H1 (cell line): ENCODE data around the gene CUL2. TPM values are rescaled to one million over a fixed set of nuclear protein-coding genes. Genes with fewer than 3 reads are reported as not detected.

ENCODE experiments used
- CTCF ChIA-PET: fragments of 300-600 bp; sonication (Branson Sonifier 250); formaldehyde crosslinking; loops from one replicate; lab custom pipeline; 2021; ENCODE audit not compliant: partially characterized antibody; lab: Charles Lee
- POLR2A ChIA-PET: fragments of 300-600 bp; sonication (Branson Sonifier 250); formaldehyde crosslinking; loops from one replicate; lab custom pipeline; 2021; ENCODE audit warnings: inconsistent platforms; ENCODE audit not compliant: partially characterized antibody; lab: Charles Lee
- DNase-seq, 2 experiments: peaks; one replicate each; pipeline versions ENCODE4 v3.0.0 to v3.0.0-alpha.2; 2010 to 2022; ENCODE audit warnings: low spot score in 2 of 2, low read depth in 1 of 2, mixed read lengths in 1 of 2
- FAIRE-seq: peaks from 2 replicates; lab custom pipeline; 2011; peaks lifted over from hg19 to GRCh38; lab: Jason Lieb, UNC
- H2AFZ ChIP-seq: 2 replicates; pipeline ENCODE4 v1.8.1; 2012; ENCODE audit warnings: low read length, inconsistent platforms
- H2AK5ac ChIP-seq: 2 replicates; pipeline ENCODE4 v1.6.1; 2013; ENCODE audit warnings: low read depth, low read length
- H2BK120ac ChIP-seq: replicated peaks from 2 replicates; pipeline ENCODE3; 2013; ENCODE audit warnings: low read depth, low read length, inconsistent platforms
- H2BK12ac ChIP-seq: 2 replicates; pipeline ENCODE4 v1.6.1; 2013; ENCODE audit warnings: low read depth, low read length
- H2BK15ac ChIP-seq: 2 replicates; pipeline ENCODE4 v1.6.1; 2013; ENCODE audit warnings: low read length
- H2BK20ac ChIP-seq: 2 replicates; pipeline ENCODE4 v1.6.1; 2013; ENCODE audit warnings: low read length
- H2BK5ac ChIP-seq: 2 replicates; pipeline ENCODE4 v1.6.1; 2013; ENCODE audit warnings: low read depth, low read length
- H3K14ac ChIP-seq: 2 replicates; pipeline ENCODE4 v1.6.1; 2013; ENCODE audit warnings: inconsistent platforms; ENCODE audit not compliant: insufficient read length
- H3K18ac ChIP-seq: 2 replicates; pipeline ENCODE4 v1.6.1; 2013; ENCODE audit warnings: low read length; ENCODE audit errors: extremely low read depth
- H3K23ac ChIP-seq: 2 replicates; pipeline ENCODE4 v1.6.1; 2013; ENCODE audit warnings: inconsistent platforms; ENCODE audit not compliant: insufficient read length
- H3K23me2 ChIP-seq: 2 replicates; pipeline ENCODE4 v1.6.1; 2013; ENCODE audit warnings: low read depth, low read length
- H3K27ac ChIP-seq: 2 replicates; pipeline ENCODE4 v1.6.1; 2011; ENCODE audit warnings: low read depth, low read length, inconsistent platforms
- H3K27me3 ChIP-seq, 4 experiments: replicated peaks in 1 of 4; 1 replicate in 1 of 4; 2 replicates in 3 of 4; pipeline versions ENCODE4 v1.6.1 to v1.8.1; 2011 to 2013; ENCODE audit warnings: low read length in 3 of 4, mild to moderate bottlenecking in 3 of 4, inconsistent platforms in 2 of 4, mixed read lengths in 2 of 4, moderate library complexity in 1 of 4; ENCODE audit not compliant: control insufficient read depth in 3 of 4, insufficient read depth in 3 of 4; ENCODE audit errors: extremely low read depth in 1 of 4
- H3K36me3 ChIP-seq, 4 experiments: 2 replicates each; pipeline versions ENCODE4 v1.6.1 to v1.8.1; 2011 to 2013; ENCODE audit warnings: mild to moderate bottlenecking in 4 of 4, low read length in 3 of 4, moderate library complexity in 2 of 4, control low read depth in 1 of 4, inconsistent platforms in 1 of 4; ENCODE audit not compliant: insufficient read depth in 4 of 4, control insufficient read depth in 2 of 4
- H3K4ac ChIP-seq: replicated peaks from 2 replicates; pipeline ENCODE3; 2013; ENCODE audit warnings: low read length, low read depth, mixed read lengths, inconsistent platforms; ENCODE audit not compliant: insufficient read length
- H3K4me1 ChIP-seq, 4 experiments: replicated peaks in 1 of 4; 1 replicate in 1 of 4; 2 replicates in 3 of 4; pipeline versions ENCODE4 v1.6.1 to v1.8.1; 2011 to 2013; ENCODE audit warnings: low read length in 3 of 4, inconsistent platforms in 2 of 4, mixed read lengths in 1 of 4; ENCODE audit not compliant: insufficient read depth in 4 of 4, control insufficient read depth in 3 of 4
- H3K4me2 ChIP-seq, 2 experiments: 2 replicates each; pipeline versions ENCODE4 v1.6.1 to v1.8.1; 2011 to 2013; ENCODE audit warnings: low read depth in 2 of 2, low read length in 2 of 2, control low read depth in 1 of 2, inconsistent platforms in 1 of 2, mild to moderate bottlenecking in 1 of 2; ENCODE audit not compliant: insufficient read depth in 1 of 2
- H3K4me3 ChIP-seq, 4 experiments: fragments of 200-600, 300-600 bp in 1 of 4; sonication (generic), shearing (Covaris generic), sonication (Bioruptor Twin) in 1 of 4; 2 replicates each; pipeline versions ENCODE4 v1.5.1 to v1.8.1; 2011 to 2016; ENCODE audit warnings: low read length in 4 of 4, low read depth in 3 of 4, control low read depth in 2 of 4, inconsistent platforms in 2 of 4, mild to moderate bottlenecking in 2 of 4, mixed read lengths in 1 of 4, moderate library complexity in 1 of 4; ENCODE audit not compliant: insufficient read depth in 2 of 4; ENCODE audit errors: extremely low read depth in 1 of 4
- H3K56ac ChIP-seq: replicated peaks from 2 replicates; pipeline ENCODE3; 2013; ENCODE audit warnings: low read depth, mild to moderate bottlenecking, mixed read lengths, low read length, inconsistent platforms; ENCODE audit not compliant: insufficient read length
- H3K79me1 ChIP-seq: 2 replicates; pipeline ENCODE4 v1.6.1; 2013; ENCODE audit warnings: low read depth, low read length, control low read depth
- H3K79me2 ChIP-seq, 2 experiments: 2 replicates each; pipeline versions ENCODE4 v1.6.1 to v1.8.1; 2012 to 2013; ENCODE audit warnings: low read length in 2 of 2, mild to moderate bottlenecking in 2 of 2, inconsistent platforms in 1 of 2; ENCODE audit not compliant: insufficient read depth in 2 of 2, control insufficient read depth in 1 of 2
- H3K9ac ChIP-seq, 4 experiments: replicated peaks in 1 of 4; 1 replicate in 1 of 4; 2 replicates in 3 of 4; pipeline versions ENCODE4 v1.6.1 to v1.8.1; 2011 to 2013; ENCODE audit warnings: low read depth in 3 of 4, low read length in 3 of 4, control low read depth in 2 of 4, mild to moderate bottlenecking in 2 of 4, moderate library complexity in 2 of 4, inconsistent platforms in 1 of 4; ENCODE audit errors: extremely low read depth in 1 of 4
- H3K9me3 ChIP-seq, 2 experiments: 2 replicates each; pipeline versions ENCODE4 v1.6.1 to v1.8.1; 2012 to 2013; ENCODE audit warnings: mild to moderate bottlenecking in 2 of 2, moderate library complexity in 2 of 2, control low read depth in 1 of 2, inconsistent platforms in 1 of 2, low read depth in 1 of 2, low read length in 1 of 2, mixed read lengths in 1 of 2; ENCODE audit not compliant: insufficient read depth in 2 of 2
- H4K20me1 ChIP-seq, 2 experiments: replicated peaks in 1 of 2; 2 replicates each; pipeline versions ENCODE3 to v1.8.1; 2011 to 2013; ENCODE audit warnings: inconsistent platforms in 2 of 2, low read length in 2 of 2, mild to moderate bottlenecking in 1 of 2; ENCODE audit not compliant: insufficient read depth in 2 of 2, control insufficient read depth in 1 of 2
- H4K5ac ChIP-seq: 2 replicates; pipeline ENCODE4 v1.6.1; 2013; ENCODE audit warnings: low read length, low read depth, mixed read lengths, inconsistent platforms; ENCODE audit not compliant: insufficient read length
- H4K8ac ChIP-seq: 2 replicates; pipeline ENCODE4 v1.8.0; 2013; ENCODE audit warnings: mild to moderate bottlenecking, moderate library complexity, low read length, inconsistent platforms; ENCODE audit not compliant: insufficient read depth; ENCODE audit errors: extremely low read depth
- H4K91ac ChIP-seq: replicated peaks from 2 replicates; pipeline ENCODE3; 2013; ENCODE audit warnings: low read length, mixed read lengths, inconsistent platforms; ENCODE audit not compliant: insufficient read length
- EP300 ChIP-seq, 2 experiments: IDR thresholded peaks; 1 replicate in 1 of 2; 2 replicates in 1 of 2; pipeline ENCODE4 v1.6.1; 2011 to 2012; ENCODE audit warnings: low read depth in 2 of 2, low read length in 2 of 2, mild to moderate bottlenecking in 2 of 2, borderline replicate concordance in 1 of 2, inconsistent platforms in 1 of 2, moderate library complexity in 1 of 2
- GTF2F1 ChIP-seq: IDR thresholded peaks from 2 replicates; pipeline ENCODE4 v1.6.1; 2012; ENCODE audit warnings: low read depth, low read length, improper control_type of control experiment, borderline replicate concordance
- JUN ChIP-seq: IDR thresholded peaks from 2 replicates; pipeline ENCODE4 v1.6.1; 2011; ENCODE audit warnings: low read depth, mild to moderate bottlenecking, improper control_type of control experiment, low read length
- KDM1A ChIP-seq: fragments of 200-600, 300-600 bp; sonication (generic); IDR thresholded peaks from 2 replicates; pipeline ENCODE4 v1.7.1; 2016; ENCODE audit warnings: mild to moderate bottlenecking, low read length, borderline replicate concordance
- KDM5A ChIP-seq: fragments of 200-600 bp; IDR thresholded peaks from 2 replicates; pipeline ENCODE4 v1.7.1; 2012; ENCODE audit warnings: mild to moderate bottlenecking, low read length, inconsistent platforms, mixed read lengths
- MAFK ChIP-seq: IDR thresholded peaks from 2 replicates; pipeline ENCODE4 v1.6.1; 2012; ENCODE audit warnings: low read depth, mild to moderate bottlenecking, improper control_type of control experiment, low read length
- POU5F1 ChIP-seq: IDR thresholded peaks from 2 replicates; pipeline ENCODE4 v1.6.1; 2011; ENCODE audit warnings: low read depth, mild to moderate bottlenecking, low read length, moderate library complexity
- RXRA ChIP-seq: IDR thresholded peaks from 2 replicates; pipeline ENCODE4 v1.6.1; 2011; ENCODE audit warnings: low read depth, mild to moderate bottlenecking, low read length, moderate library complexity; ENCODE audit not compliant: insufficient read depth
- TBP ChIP-seq: IDR thresholded peaks from 2 replicates; pipeline ENCODE4 v1.6.1; 2011; ENCODE audit warnings: low read depth, low read length, improper control_type of control experiment
- WGBS, 2 experiments: shearing (Covaris generic) in 1 of 2; methylation state at CpG; one replicate each; pipeline versions ENCODE4 v1.1.6 to v1.1.7; 2013 to 2015; ENCODE audit warnings: low lambda C conversion rate in 2 of 2, mixed read lengths in 2 of 2, inconsistent platforms in 1 of 2, low coverage in 1 of 2, missing lambda C conversion rate in 1 of 2; ENCODE audit not compliant: insufficient replicate concordance in 2 of 2, insufficient coverage in 1 of 2, insufficient read length in 1 of 2; ENCODE audit errors: extremely low coverage in 1 of 2, missing lambda C conversion rate in 1 of 2; 5-methylcytosine and 5-hydroxymethylcytosine counted together
- polyA plus RNA-seq, 7 experiments: library from polyadenylated mRNA; depleted of rRNA in 3 of 7; stranded (reverse) in 5 of 7; unstranded in 2 of 7; fragments of >200 nt in 5 of 7; fragments of 200-250 nt in 2 of 7; gene quantifications; 1 replicate in 5 of 7; 2 replicates in 1 of 7; 4 replicates in 1 of 7; pipeline versions ENCODE4 v1.2.1 to v1.2.3, GENCODE V29; 2011 to 2013; ENCODE audit warnings: missing spikeins in 2 of 7, mixed read lengths in 2 of 7
- total RNA-seq: library from RNA; stranded (reverse); fragmentation: NEBNext Ultra II Directional; extraction: Animal tissue kit (Norgen Biotek cat#: 25700); gene quantifications from 2 replicates; pipeline ENCODE4 v1.2.1, GENCODE V29; 2021
- TF ChIP-seq, protein P1 (sequence below): IDR thresholded peaks from 2 replicates; pipeline ENCODE4 v1.6.1; 2011; ENCODE audit warnings: low read depth, mild to moderate bottlenecking, low read length; ENCODE audit not compliant: insufficient read depth

CUL2 gene
- total and polyA plus RNA-seq, 2 of the 8 experiments (the other 6 are each of a cell fraction or from before 2014, with no cell fraction given): 10.2 to 43.1 TPM

DNA sequence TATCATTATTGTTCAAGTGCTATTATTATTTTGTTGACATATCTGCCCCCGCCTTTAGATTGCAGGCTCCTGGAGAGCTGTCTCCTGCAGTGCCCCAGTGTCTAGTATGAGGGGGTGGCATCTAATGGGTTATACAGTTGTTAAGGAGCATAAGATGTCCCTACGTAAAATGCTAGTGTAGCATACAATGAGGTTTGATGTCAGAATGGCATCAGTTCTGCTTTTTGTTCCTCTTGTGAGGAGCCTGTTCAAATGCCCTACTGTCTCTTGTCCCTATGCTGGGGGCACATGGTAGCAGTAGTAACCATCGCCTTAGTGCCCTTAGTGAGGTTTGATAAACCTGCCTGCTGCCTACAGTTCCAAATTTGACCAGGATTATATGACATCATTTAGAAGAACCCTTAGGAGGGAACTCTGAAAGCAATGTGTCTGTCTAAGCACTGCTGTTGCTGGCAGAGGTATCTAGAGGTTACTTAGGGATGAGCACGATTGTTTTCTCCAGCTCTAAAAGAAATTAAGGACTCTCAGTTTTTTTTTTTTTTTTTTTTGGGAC, 46.2 kb upstream of the CUL2 start:
- 71% methylated on average over 4 of the region's 4 CpGs; no CpG with 5 or more reads in 1 of the 2 experiments for WGBS, 2 experiments
- H4K20me1 ChIP-seq: no peaks in the 10 kb centered on the region
- 0 out of 2 replicates have a peak overlapping the region, but pooled peaks have one; percentile 34 for H2AK5ac ChIP-seq
- H3K4me2 ChIP-seq: no peak overlapping the region
- H3K23me2 ChIP-seq: peaks cover 4% of the 10 kb centered on the region; the same call in 1 of the 2 replicates
- TF ChIP-seq MAFK (no peak), KDM5A (no peak), GTF2F1 (no peak), RXRA (no peak), POU5F1 (no peak), EP300 (IDR thresholded peaks at IDR 0.05; ENCODE audit: borderline replicate concordance in 1 of 2, low read depth in 2 of 2, low read length in 2 of 2) (no peak), JUN (no peak), TBP (no peak), KDM1A (no peak)
- TF ChIP-seq, protein P1, sequence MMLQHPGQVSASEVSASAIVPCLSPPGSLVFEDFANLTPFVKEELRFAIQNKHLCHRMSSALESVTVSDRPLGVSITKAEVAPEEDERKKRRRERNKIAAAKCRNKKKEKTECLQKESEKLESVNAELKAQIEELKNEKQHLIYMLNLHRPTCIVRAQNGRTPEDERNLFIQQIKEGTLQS: no peak
- H2BK12ac ChIP-seq: no peak overlapping the region
- no peak overlapping the region for H2BK15ac ChIP-seq
- POLR2A ChIA-PET: interaction anchor here (0.6 kb wide), 1 partner anchor 36 kb away, joined by 4 read pairs; no protein-coding TSS in a partner anchor
- no peak overlapping the region for H2BK120ac ChIP-seq
- H2AFZ ChIP-seq: no peak overlapping the region
- H3K79me1 ChIP-seq: peaks cover 2% of the 10 kb centered on the region; the same call in 1 of the 2 replicates
- H3K23ac ChIP-seq: no peak overlapping the region
- CTCF ChIA-PET: interaction anchor here (0.6 kb wide), 1 partner anchor 126 kb away, joined by 4 read pairs; no protein-coding TSS in a partner anchor
- H3K9ac ChIP-seq: no peak overlapping the region
- H3K4ac ChIP-seq: no peak overlapping the region
- H3K27me3 ChIP-seq: no peaks in the 10 kb centered on the region
- no peak overlapping the region for H2BK5ac ChIP-seq
- no peak overlapping the region for H3K14ac ChIP-seq
- no peak overlapping the region for H2BK20ac ChIP-seq
- H3K9me3 ChIP-seq: no peaks in the 10 kb centered on the region
- H4K8ac ChIP-seq: no peak overlapping the region
- no peak overlapping the region for H3K27ac ChIP-seq
- FAIRE-seq (no peak), DNase-seq (no peak)
- no peak overlapping the region for H3K18ac ChIP-seq
- H3K4me3 ChIP-seq: no peak overlapping the region
- H3K4me1 ChIP-seq: peaks cover 0 to 2% (median 0%) of the 10 kb centered on the region in 4 experiments; a peak in 1 of 7 replicates
- H4K5ac ChIP-seq: no peak overlapping the region
- H4K91ac ChIP-seq: no peak overlapping the region
- H3K56ac ChIP-seq: no peak overlapping the region
- peaks cover 0 to 5% of the 10 kb centered on the region in 2 experiments; a peak in 1 of 4 replicates for H3K79me2 ChIP-seq
- H3K36me3 ChIP-seq: no peaks in the 10 kb centered on the region
